Mononuclear cell (primary cell): ENCODE measurements around the gene CCSAP. TPM values are rescaled to one million over a fixed set of nuclear protein-coding genes. Genes with fewer than 3 reads are reported as not detected.
"Not testable (repeated sequence)": the region's sequence is repeated elsewhere in the genome, so short reads cannot be mapped to it uniquely, and the experiment has no call there.

ENCODE experiments used
- H3K27me3 ChIP-seq: 2 replicates; pipeline ENCODE4 v1.6.0; 2011; ENCODE audit warnings: low read length, control low read depth; ENCODE audit not compliant: insufficient read depth
- H3K4me1 ChIP-seq: 2 replicates; pipeline ENCODE4 v1.5.1; 2011; ENCODE audit warnings: mild to moderate bottlenecking, low read length, control low read depth; ENCODE audit not compliant: insufficient read depth
- H3K4me3 ChIP-seq: 2 replicates; pipeline ENCODE4 v1.5.1; 2011; ENCODE audit warnings: mild to moderate bottlenecking, low read length, moderate library complexity
- H3K9me3 ChIP-seq: 2 replicates; pipeline ENCODE4 v1.5.1; 2011; ENCODE audit warnings: low read depth, mild to moderate bottlenecking, control low read depth, low read length
- total RNA-seq: library from RNA; depleted of rRNA; stranded (reverse); fragments of >200 nt; gene quantifications from one replicate; pipeline ENCODE4 v1.2.3, GENCODE V29; 2012

CCSAP gene
- total RNA-seq, 1 donor, result 21.1 TPM

DNA sequence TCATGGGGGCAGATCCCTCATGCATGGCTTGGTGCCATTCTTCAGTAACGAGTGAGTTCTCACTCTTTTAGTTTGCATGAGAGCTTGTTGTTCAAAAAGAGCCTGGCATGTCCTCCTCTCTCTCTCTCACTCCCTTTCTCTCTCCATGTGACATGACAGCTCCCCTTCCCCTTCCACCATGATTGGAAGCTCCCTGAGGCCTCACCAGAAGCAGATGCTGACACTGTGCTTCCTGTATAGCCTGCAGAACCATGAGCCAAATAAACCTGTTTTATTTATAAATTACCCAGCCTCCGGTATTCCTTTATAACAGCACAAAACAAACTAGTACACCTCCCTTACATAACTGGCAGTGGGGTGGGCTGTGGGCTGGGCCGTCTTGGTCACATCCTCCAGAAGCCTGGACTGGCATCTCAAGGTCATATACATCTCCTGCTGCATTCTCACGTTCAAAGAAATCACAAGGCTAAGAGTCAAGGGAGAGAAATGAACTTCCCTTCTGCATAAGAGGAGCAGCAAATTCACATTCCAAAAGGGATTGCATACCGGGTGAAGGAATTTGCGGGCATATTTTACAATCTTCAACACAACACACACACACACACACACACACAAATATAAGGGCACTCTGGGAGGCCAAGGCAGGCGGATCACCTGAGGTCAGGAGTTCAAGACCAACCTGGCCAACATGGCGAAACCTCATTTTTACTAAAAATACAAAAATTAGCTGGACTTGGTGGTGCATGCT is 2.3 kb upstream of the CCSAP start:
- Histone ChIP-seq H3K4me1 (peaks cover 30% of the 10 kb centered on the region), H3K4me3 (no peak overlapping the region), H3K27me3 (no peaks in the 10 kb centered on the region), H3K9me3 (no peaks in the 10 kb centered on the region)

DNA sequence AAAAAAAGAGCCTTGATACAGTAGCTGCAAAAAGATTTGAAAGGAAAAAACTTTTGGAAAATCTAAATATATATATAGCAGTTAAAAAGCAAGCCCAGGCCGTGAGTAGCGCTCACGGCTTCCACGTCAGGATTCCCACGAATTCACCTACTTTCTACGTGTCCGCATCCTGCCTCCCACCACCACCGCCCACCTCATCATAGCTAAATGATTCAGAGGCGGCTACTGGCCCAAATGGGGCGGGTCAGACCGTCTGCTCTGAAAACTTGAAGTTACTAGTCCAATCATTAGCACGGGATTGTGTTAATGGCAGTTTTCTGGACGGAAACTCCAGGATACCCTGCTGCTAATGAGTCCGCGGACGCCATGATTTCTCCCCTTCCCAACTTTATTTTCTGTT is 1.3 kb upstream of the CCSAP start:
- no peaks in the 10 kb centered on the region for H3K27me3 ChIP-seq
- no peaks in the 10 kb centered on the region for H3K9me3 ChIP-seq
- no peak overlapping the region for H3K4me3 ChIP-seq
- peaks cover 38% of the 10 kb centered on the region for H3K4me1 ChIP-seq

DNA sequence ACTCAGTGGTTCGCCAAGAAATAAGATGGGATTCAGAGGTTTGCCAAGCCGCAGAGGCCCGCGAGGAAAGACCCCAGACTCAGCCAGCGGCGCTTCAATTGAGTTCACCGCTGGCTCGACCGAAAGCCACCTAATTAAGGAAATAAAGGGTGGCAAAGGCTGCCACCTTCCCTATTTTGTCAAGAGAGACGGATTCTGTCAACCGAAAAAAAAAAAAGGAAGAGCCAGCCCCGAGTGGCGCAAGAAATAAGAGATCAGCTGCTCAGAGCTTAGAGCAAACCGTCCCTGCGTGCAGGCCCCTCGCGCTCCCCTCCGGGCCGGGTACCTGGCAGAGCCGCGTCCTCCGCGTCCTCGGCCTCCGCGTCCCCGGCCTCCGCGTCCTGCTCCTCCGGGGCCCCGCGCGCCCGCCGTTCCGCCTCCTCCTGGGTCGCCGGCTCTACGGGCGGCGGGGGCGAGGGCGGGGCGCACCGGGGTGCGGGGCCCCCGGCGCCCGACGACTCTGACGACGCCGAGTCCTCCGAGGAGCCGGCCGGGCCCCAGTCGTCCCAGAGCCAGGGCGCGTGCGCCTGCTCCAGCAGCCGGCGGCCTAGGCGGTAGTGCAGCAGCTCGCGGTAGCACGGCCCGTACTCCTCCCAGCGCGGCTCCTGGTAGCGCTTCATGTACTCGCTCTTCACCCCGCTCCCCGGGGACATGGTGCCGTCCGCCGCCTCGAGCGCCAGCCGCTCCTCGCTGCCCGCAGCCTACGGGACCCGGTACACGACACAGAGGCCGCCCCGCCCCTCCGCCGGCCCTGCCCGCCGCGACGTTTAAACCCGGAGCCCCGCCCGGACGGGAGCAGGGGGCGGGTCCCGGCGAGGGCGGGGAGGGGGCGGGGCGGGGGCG is 832 bp downstream of the CCSAP start:
- peak overlapping the region; percentile 72 for H3K4me3 ChIP-seq
- no peaks in the 10 kb centered on the region for H3K27me3 ChIP-seq
- peaks cover 50% of the 10 kb centered on the region for H3K4me1 ChIP-seq
- H3K9me3 ChIP-seq, result no peaks in the 10 kb centered on the region

DNA sequence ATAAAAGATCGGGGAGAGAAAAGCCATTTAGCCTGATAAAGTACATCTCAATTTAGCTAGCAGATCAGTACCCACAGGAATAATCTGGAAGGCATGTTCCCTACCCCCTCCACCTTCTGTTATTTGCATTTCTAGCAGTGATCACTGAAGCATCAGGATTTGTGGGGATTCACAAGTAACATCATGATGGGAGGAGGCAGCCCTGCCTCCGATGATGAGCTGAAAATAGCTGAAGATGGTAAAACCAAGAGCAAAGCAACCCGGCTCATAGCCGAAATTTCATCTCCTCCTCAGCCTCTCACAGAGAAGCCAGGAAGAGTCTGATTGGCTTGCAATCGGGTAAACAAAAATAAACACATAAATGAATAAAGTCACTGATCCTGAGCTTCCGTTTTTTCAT is 2.4 kb downstream of the CCSAP start:
- peaks cover 50% of the 10 kb centered on the region for H3K4me1 ChIP-seq
- no peak overlapping the region for H3K4me3 ChIP-seq

DNA sequence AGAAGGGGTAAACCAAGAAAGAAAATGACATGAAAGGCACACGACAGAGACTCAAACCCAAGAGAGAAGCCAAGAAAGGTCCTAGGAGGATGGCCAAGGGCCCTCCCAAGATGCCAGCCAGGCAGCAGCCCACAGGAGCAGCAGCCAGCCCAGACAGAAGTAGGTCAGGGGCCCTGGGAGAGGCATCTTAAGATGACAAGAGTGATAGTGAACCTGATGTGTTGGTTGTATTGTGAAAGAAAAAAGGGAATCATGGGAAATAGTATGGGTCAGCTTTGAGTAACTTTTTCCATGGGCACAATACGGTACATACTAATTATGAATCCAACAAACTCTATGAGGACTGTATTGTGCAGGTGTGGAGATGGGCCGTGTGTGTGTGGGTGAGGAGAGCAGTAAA is 3.3 kb downstream of the CCSAP start:
- peaks cover 2% of the 10 kb centered on the region for H3K9me3 ChIP-seq
- H3K27me3 ChIP-seq, result no peaks in the 10 kb centered on the region
- H3K4me3 ChIP-seq, result no peak overlapping the region
- peaks cover 50% of the 10 kb centered on the region for H3K4me1 ChIP-seq

More for the DNA sequence above, 2.4 kb downstream of the CCSAP start:
- no peaks in the 10 kb centered on the region for H3K27me3 ChIP-seq
- H3K9me3 ChIP-seq, result no peaks in the 10 kb centered on the region

DNA sequence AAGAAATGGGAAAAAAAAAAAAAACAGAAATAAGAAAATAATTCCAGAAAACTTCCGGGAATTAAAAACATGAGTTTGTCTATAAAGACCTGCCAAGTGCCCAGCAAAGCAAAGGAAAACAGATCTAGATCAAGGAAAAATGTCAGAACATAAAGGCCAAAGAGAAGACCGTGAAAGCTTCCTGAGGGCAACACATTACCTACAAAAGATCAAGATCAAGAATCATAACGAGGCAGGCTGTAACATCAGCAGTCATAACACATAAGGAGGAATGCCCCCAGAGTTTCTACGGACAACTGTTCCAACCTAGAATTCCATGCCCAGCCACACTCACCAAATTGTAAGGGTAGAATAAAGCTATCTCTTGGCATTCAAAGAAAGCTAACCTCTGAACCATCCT is 3.8 kb downstream of the CCSAP start:
- peaks cover 7% of the 10 kb centered on the region for H3K9me3 ChIP-seq
- H3K27me3 ChIP-seq, result no peaks in the 10 kb centered on the region
- H3K4me3 ChIP-seq, result no peak overlapping the region
- H3K4me1 ChIP-seq, result peaks cover 49% of the 10 kb centered on the region

DNA sequence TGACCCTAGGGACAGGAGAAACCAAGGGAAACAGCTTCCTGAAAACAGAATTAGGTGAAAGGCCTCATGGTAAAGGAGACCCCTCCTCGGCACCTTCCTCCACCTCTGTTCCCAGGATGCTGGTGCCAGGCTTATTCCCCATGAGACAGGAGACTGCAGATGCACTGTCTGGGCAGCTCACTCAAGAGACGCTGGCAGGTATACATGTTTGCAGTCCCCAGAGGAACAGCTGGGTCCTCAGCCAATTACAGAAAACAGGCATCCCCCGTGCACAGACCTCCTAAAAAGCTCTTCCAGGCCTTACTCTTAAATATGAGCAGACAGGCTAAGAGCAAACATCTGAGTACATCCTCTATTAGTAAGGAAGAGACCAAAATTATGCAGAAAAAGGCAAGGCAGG is 6.5 kb downstream of the CCSAP start:
- Histone ChIP-seq H3K4me1 (peaks cover 32% of the 10 kb centered on the region), H3K4me3 (no peak overlapping the region), H3K9me3 (peaks cover 9% of the 10 kb centered on the region), H3K27me3 (no peaks in the 10 kb centered on the region)

DNA sequence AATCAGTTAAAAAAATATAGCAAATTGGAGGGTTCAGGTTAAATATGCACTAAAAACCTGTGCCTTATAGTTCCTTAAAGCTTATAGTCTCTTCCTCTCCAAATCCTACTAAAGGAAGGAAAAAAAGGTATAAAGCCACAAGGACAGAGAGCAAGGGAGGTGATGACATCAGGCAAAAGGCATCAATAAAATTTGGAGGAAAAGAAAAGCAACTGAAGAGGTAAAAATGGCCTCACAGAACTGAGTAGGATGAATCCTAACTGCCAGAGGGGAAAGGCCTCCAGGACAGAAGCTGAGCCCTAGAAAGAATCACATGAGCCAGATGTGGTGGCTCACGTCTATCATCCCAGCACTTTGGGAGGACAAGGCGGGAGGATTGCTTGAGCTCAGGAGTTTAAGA is 8.1 kb downstream of the CCSAP start:
- Histone ChIP-seq H3K4me1 (peaks cover 18% of the 10 kb centered on the region), H3K27me3 (no peaks in the 10 kb centered on the region), H3K9me3 (peaks cover 9% of the 10 kb centered on the region), H3K4me3 (no peak overlapping the region)

DNA sequence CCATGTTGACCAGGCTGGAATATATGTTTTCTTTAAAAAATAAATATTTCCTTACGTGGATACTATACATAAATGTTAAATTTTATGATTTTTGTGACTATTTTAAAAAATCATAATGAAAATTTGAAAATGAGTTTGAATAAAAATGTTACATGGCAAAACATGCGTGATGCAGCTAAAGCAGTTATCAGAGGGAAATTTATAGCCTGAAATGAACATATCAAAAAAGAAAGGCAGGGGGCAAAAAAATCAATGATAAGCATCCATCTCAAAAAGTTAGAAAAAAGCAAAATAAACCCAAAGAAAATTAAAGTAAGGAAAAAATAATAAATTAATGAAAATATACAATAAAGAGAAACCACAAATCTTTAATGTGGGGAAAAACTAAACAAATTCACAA is 8.6 kb downstream of the CCSAP start:
- H3K9me3 ChIP-seq, result peaks cover 9% of the 10 kb centered on the region
- H3K4me1 ChIP-seq, result peaks cover 14% of the 10 kb centered on the region
- H3K27me3 ChIP-seq, result no peaks in the 10 kb centered on the region
- H3K4me3 ChIP-seq, result no peak overlapping the region

DNA sequence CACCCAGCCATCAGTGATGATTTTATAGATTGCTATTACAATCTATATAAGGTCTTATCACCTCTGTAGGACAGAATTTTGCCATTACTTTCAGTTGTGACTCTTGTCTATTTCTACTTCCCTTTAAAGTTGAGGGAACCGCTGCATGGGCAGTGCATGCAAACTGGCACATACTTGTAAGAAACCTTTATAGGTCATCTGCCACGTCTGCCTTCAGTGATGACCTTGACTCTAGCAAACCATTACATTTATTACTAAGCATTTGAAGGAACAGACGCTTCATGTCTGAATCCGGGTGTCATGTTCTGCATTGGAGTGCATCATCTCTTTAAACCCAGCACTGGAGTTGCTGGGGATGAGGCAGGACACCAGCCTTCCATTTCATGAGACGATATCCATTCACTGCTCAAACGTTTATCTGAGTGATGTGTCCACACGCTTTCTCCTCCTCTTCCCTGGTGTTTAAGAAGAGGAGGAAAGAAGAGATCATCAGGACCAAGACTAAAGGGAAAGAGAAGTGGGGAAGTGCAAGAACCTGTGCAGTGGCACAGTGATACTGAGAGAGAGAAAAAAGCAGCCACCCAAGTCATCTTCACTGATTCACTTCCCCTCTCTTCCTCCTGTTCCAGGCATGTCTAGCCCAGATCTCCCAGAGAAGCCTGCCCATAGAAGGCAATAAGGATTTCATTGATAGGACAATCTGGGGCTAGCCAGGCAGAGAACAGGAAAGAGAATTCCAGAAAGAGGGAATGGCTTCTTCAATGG is 14.1 kb downstream of the CCSAP start:
- Histone ChIP-seq H3K4me3 (no peak overlapping the region), H3K9me3 (no peaks in the 10 kb centered on the region), H3K27me3 (no peaks in the 10 kb centered on the region), H3K4me1 (peaks cover 5% of the 10 kb centered on the region)

DNA sequence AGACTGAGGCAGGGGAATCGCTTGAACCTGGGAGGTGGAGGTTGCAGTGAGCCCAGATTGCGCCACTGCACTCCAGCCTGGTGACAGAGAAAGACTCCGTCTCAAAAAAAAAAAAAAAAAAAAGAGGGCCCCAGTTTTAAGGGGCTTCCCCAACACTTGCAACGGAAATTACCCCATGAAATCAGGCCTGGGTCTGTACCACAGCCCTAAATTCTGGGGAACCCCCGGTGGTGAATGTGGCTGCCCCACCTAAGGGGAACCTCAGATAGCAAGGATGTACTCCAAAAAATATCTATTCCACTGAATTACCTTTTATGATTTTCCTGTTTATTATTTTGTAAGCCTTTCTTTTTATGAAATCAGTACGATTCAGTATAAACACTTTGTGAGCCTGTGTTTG is 15.1 kb downstream of the CCSAP start:
- not testable (repeated sequence) for H3K4me1 ChIP-seq, H3K9me3 ChIP-seq, H3K27me3 ChIP-seq, H3K4me3 ChIP-seq

DNA sequence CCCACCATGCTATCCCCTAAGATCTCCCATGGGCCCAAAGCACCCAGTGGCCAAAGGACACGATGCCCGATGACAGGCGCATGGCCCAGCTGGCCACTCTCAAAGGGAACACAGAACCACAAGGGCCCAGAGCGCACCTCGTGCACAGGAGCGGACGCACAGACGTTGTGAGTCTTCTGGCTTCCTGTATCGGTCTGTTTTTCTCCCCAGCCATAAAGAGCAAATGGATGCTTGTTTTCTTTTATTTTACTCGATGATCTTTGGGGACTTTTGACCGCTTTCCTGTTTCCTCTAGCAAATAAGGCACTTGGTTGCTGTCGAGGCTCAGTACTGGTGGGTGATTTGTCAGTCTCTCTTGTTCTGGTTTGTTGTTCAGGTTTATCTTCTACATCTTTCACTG is 16.2 kb downstream of the CCSAP start:
- H3K4me3 ChIP-seq, result no peak overlapping the region
- H3K27me3 ChIP-seq, result no peaks in the 10 kb centered on the region
- H3K4me1 ChIP-seq, result peaks cover 5% of the 10 kb centered on the region
- no peaks in the 10 kb centered on the region for H3K9me3 ChIP-seq

DNA sequence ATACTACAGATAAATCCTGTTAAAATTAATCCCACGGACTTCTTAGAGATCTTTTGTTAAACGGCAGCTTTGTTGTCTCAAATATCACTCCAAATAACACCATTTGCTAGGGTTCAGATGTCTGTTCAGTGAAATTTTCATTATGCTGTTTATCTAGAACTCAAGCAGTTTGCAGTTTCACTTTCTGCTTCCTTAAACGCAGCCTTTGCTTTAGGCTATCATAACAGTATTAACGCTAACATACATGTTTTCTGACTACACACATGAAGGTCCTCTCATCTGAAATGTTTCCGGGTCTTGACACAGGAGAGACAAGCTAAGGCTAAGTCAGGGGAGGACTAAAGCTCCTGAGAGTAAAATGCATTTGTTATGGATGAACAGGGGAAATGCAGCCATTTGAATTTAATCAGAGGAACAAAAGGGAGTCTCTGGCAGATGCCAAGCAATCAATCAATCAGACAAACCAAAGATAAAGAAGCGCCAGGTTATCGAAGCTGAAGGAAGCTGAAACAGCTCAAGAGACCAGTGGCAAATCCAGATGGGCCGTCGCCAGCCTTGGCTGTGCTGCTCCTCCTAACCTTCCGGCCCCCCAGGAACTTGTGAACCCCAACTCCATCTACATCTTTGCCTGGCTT is 16.9 kb downstream of the CCSAP start:
- no peak overlapping the region for H3K4me3 ChIP-seq
- H3K4me1 ChIP-seq, result peaks cover 5% of the 10 kb centered on the region

DNA sequence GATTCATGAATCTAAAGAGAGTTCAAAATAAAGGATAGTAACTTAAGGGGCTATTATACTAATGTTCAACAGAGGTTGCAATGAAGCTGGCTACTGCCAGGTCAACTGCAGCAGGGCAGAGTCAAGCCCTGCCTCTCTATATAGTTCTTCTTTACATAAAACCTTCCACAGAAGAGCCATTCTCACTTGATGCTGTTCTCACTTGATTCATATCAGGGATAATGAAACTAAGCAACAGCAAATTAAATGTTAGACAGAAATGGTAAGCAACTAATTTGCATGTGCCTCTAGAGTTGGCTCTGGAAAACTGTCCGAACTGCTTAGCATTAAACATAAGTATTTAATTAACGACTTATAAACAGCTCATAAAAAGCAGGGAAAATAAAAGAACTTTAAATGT is 17.4 kb downstream of the CCSAP start:
- peaks cover 5% of the 10 kb centered on the region for H3K4me1 ChIP-seq
- no peaks in the 10 kb centered on the region for H3K27me3 ChIP-seq
- no peaks in the 10 kb centered on the region for H3K9me3 ChIP-seq
- H3K4me3 ChIP-seq, result no peak overlapping the region

More for the DNA sequence above, 16.9 kb downstream of the CCSAP start:
- Histone ChIP-seq H3K27me3 (no peaks in the 10 kb centered on the region), H3K9me3 (no peaks in the 10 kb centered on the region)
